ENCODE results near the gene ZRSR2.
"Not testable (repeated sequence)": the region's sequence is repeated elsewhere in the genome, so short reads cannot be mapped to it uniquely, and the experiment has no call there.

Gene ZRSR2

DNA sequence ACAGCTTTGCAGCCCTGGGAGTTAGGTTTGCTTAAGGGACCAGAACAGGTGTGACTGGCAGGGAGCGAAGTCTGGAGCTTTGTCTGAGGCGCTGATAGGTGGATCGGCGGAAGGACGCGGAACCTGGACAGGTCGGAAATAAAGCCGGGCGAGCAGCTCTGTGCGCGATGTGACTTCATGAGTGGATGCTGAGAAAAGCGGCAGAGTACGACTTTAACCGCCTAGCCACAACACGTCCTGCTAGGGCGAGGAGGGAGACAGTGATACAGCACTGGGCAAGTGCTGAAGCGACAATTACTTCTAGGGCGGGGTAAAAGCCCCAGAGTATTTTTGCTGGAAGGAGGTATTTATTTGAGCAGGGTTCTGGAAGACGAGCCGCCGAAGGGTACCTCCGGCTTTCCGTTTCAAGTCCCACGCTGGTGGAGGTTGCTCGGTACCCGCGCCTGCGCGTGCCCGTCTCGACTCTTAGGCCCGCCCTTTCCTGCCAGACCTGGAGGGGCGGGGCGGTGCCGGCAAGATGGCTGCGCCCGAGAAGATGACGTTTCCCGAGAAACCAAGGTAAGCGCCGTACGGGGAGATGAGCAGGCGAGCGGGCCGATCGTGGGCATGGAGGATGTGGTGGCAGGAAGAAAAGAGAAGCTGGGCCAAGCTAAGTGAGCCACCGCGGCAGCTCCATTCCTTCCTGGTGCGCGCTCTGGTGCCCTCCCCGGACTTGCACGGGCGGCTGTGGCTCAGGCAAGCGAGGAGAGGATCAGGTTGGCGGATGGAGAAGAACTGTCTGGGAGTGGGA, at the start of gene ZRSR2:
TSS of gene ZRSR2 (plus strand) at position 506 of the 790 bp plus-strand sequence. CDS start at position 518, 12 bp downstream.
- peak; percentile 43 to 89 (median 70) for DNase-seq (ENCODE audit: low read depth in 2 of 3, low spot score in 2 of 3)

GRCh38 chrX:15744181-15744867, 46.0 kb upstream of the ZRSR2 start:
- DNase-seq (ENCODE audit: low read depth in 2 of 3, low spot score in 2 of 3): no peak

GRCh38 chrX:15745179-15745578, 45.1 kb upstream of the ZRSR2 start:
- no peak for DNase-seq (ENCODE audit: low read depth in 2 of 3, low spot score in 2 of 3)

- DNase-seq (ENCODE audit: low read depth in 2 of 3, low spot score in 2 of 3): not testable (repeated sequence)
These were observed 43.6 kb upstream of the ZRSR2 start for GRCh38 chrX:15746651-15747050.

DNA sequence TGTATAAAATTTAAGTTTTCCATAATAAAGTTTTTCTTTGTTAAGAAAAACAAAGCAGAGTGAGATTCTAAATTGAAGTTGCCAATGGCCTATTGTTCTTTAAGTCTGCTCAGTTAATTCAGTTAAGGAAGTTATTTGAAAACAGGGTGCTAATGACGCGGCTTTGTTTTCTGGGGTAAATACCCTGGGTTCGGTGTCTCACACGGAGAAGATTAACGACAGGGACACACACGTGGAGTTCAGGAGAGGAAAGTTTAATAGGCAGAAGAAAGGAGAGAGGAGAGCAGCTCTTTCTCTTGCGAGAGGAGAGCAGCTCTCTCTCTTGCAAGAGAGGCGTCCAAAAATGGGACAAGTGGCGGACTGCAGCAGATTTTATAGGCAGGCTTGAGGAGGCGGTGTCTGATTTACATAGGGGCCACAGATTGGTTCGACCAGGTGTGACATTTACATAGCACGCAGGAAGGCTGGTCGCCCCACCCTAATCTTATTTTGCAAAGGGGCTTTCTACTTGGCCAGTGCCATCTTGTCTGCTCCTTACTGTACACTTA, 42.6 kb upstream of the ZRSR2 start:
- DNase-seq (ENCODE audit: low read depth in 2 of 3, low spot score in 2 of 3): no peak

GRCh38 chrX:15748841-15749240, 41.4 kb upstream of the ZRSR2 start:
- no peak for DNase-seq (ENCODE audit: low read depth in 2 of 3, low spot score in 2 of 3)

GRCh38 chrX:15749642-15750610, 40.4 kb upstream of the ZRSR2 start:
- no peak for DNase-seq (ENCODE audit: low read depth in 2 of 3, low spot score in 2 of 3)

DNA sequence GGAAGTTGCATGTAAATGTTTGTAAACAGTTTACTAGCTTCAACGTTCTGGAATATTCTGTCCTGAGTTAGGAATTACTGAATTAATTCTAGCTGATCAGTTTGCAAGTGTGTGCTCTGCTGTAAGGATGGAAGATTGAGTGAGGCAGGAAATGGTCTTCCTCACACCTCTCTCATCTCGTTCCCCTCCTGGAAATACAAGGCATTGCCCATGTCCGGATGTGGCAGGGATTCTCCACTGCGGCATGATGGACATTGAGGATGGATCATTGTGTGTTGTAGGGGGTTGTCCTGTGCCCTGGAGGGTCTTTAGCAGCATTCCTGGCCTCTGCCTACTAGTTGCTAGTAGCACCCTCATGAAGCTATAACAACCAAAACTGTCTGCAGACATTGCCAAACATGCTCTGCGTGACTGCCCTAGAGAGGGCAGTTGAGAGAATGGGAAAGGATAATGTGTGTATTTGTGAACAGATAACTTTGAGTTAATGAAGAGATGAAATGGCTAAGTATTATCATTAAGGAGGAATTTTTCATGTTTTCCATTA, 39.6 kb upstream of the ZRSR2 start:
- DNase-seq (ENCODE audit: low read depth in 2 of 3, low spot score in 2 of 3): no peak

GRCh38 chrX:15751155-15751819, 39.0 kb upstream of the ZRSR2 start:
- no peak for DNase-seq (ENCODE audit: low read depth in 2 of 3, low spot score in 2 of 3)

DNA sequence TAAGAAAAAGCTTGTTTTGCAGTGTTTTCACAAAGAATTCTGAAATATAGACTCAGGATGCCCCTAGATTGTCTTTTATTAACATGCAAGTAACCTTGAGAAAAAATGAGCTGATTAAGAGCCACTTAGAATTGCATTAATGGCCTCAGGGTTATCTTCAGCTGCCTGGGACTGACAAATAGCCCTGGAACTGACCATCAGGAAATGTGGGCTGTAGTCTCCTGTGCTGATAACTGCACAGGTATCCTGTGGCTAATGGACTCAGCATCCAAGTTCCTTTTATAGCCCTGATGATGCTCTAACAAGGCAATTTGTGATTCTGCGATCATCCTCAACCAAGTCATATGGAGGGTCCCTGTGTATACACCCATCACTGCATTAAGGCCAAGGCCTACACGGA, 35.2 kb upstream of the ZRSR2 start:
- no peak for DNase-seq (ENCODE audit: low read depth in 2 of 3, low spot score in 2 of 3)

DNA sequence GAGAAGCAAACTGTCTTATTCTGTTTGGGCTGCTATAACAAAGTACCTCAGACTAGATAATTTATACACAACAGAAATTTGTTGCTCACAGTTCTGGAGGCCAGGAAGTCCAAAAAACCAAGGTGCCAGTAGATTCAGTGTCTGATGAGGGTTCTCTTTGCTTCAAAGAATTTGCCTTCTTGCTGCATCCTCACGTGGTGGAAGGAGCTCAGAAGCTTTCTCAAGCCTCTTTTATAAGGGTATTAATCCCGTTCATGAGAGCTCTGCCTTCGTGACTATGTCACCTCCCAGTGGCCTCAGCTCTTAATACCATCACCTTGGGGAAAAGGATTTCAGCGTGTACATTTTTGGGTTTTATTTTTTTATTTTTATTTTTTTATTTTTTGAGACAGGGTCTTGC, 32.1 kb upstream of the ZRSR2 start:
- no peak for DNase-seq (ENCODE audit: low read depth in 2 of 3, low spot score in 2 of 3)

- DNase-seq (ENCODE audit: low read depth in 2 of 3, low spot score in 2 of 3): not testable (repeated sequence)
These were observed 30.4 kb upstream of the ZRSR2 start for GRCh38 chrX:15759886-15760285.

DNA sequence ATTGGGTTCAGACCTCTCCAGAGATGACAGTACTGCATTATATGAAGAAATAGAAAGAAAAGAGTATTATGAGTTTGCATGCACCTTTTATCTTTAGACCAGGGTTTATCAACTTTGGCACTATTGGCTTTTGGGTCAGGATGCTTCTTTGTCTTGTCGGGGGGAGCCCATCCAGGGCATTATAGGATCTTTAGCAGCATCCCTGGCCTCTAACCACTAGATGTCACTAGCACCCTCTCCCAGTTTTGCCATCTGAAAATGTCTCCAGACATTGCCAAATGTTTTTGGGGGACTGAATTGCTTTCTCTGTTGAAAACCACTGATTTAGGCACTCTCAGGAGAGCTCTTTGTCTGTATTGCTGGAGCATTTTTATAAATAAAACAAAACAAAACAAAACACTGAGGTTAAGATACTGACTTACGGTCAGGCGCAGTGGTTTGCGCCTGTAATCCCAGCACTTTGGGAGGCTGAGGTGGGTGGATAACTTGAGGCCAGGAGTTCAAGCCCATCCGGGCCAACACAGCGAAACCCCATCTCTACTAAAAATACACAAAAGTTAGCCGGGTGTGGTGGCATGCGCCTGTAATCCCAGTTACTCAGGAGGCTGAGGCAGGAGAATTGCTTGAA, 28.6 kb upstream of the ZRSR2 start:
- DNase-seq (ENCODE audit: low read depth in 2 of 3, low spot score in 2 of 3): no peak

DNA sequence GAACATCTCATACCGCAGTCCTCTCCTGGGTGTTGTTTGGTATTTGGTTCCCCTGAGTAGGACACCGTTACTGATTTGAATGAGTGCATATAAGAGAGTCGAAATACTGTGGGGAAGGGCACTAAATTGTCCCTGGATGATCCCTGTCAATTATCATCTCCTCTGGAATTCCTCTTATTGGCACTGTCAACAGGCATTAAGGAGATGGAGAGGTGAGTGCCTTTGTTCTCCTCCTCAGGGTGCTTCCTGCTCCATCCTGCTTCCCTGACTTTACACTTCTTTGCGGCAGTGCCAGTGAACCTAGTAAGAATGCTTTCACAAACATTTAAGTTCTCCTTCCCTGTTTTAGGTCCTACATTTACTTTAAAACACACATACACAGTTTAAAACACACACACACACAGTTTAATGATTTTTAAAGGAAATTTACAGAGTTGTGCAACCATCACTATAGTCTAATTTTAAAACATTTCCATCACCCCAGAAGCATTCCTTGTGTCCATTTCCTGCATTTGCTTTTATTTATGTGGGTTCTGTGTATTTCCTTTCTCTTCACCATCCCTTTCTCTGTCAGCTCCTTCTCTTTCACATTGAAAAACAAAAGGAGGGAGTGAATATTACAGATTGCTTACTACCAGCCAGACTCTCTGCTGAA, 20.9 kb upstream of the ZRSR2 start:
- no peak for DNase-seq (ENCODE audit: low read depth in 2 of 3, low spot score in 2 of 3)

DNA sequence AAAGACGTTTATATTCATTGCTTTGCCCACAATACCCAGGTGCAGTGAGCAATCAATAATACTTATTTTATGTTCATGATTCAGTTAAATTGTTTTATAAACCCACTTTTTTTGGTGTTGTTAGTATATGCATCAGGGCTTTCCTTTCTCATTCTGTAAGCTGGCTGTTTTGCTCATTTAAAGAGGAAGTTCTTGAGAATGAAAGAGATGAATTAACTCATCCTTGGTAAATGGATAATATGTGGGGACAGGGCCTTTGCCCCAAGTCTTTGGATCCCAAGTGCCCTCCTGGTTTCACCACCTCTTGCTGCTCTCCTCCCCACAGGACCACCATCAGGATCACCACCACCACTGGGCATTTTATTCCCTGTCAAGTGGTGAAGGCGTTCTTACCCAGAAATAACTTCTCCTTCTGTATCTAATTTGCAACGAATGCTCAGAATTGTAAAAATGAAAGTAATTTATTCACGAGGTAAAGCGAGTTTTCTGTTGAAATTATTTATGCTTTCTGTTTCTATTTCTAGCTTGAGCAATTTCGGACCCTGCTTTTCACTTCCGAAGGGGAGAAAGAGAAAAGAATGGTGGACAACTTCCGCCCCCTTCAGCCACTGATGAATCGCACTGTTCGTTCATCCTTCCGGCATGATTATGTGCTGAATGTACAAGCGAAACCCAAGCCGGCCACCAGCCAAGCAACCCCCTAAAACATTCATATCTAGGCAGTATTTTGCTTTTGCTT, 8.2 kb upstream of the ZRSR2 start:
- no peak for DNase-seq (ENCODE audit: low read depth in 2 of 3, low spot score in 2 of 3)

- DNase-seq (ENCODE audit: low read depth in 2 of 3, low spot score in 2 of 3): no peak
These were observed 5.0 kb upstream of the ZRSR2 start for GRCh38 chrX:15785176-15785750.

GRCh38 chrX:15786915-15787314, 3.4 kb upstream of the ZRSR2 start:
- no peak for DNase-seq (ENCODE audit: low read depth in 2 of 3, low spot score in 2 of 3)

- DNase-seq (ENCODE audit: low read depth in 2 of 3, low spot score in 2 of 3): no peak
These were observed 546 bp downstream of the ZRSR2 start for GRCh38 chrX:15790769-15791290.

Measured in activated CD8-positive, alpha-beta memory T cell treated with anti-CD3 and anti-CD28 coated beads for 48 hours (primary cell).